Endothelial cell of umbilical vein (primary cell): Measurements from ENCODE around the gene SPINK7.

Source experiments
- EZH2 ChIP-seq: IDR thresholded peaks from 2 replicates; pipeline ENCODE4 v1.6.1; 2012; ENCODE audit warnings: borderline replicate concordance, low read depth, mild to moderate bottlenecking, moderate library complexity, low read length, inconsistent platforms; ENCODE audit not compliant: severe bottlenecking
- FOS ChIP-seq: IDR thresholded peaks from 2 replicates; pipeline ENCODE4 v1.6.1; 2011; ENCODE audit warnings: mild to moderate bottlenecking, low read length, moderate library complexity, borderline replicate concordance; ENCODE audit not compliant: insufficient read depth
- POLR2A ChIP-seq: IDR thresholded peaks from 2 replicates; pipeline ENCODE4 v1.6.1; 2012; ENCODE audit warnings: low read depth, mild to moderate bottlenecking, control low read depth, low read length
- POLR2AphosphoS5 ChIP-seq: IDR thresholded peaks from 2 replicates; pipeline ENCODE4 v1.6.1; 2012; ENCODE audit warnings: low read depth, mild to moderate bottlenecking, control low read depth, low read length, moderate library complexity; ENCODE audit not compliant: insufficient read depth
- TF ChIP-seq, protein P1 (sequence below), 2 donors: IDR thresholded peaks; 1 replicate in 1 of 2; 2 replicates in 1 of 2; pipeline ENCODE4 v1.5.1; 2011; ENCODE audit warnings: low read length in 2 of 2, mild to moderate bottlenecking in 2 of 2, moderate library complexity in 2 of 2, control low read depth in 1 of 2, inconsistent platforms in 1 of 2, low read depth in 1 of 2; ENCODE audit not compliant: insufficient read depth in 1 of 2; ENCODE audit errors: extremely low read depth in 1 of 2
- TF ChIP-seq, protein P2 (sequence below): IDR thresholded peaks from 2 replicates; pipeline ENCODE4 v1.6.1; 2011; ENCODE audit not compliant: insufficient read depth, insufficient read length

DNA sequence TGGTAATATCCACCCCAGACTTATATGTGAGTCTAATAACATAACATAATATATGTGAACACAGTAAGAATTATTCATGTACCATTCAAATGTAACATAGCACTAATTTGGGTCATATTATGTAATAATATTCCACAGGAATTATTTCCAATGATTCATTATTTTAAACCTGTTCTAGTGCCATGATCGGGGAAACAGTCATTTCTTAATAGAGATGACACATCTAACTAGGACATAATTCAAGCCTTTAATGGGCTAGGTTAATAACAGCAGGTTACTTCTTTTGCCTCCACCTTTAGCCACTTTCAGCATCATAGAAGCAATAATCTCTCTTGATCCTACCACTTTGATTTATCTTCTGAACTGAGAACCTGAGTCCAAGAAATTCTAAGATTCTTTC lies 35.5 kb downstream of the SPINK7 start:
- TF ChIP-seq POLR2A (no peak), EZH2 (no peak), POLR2AphosphoS5 (no peak), FOS (no peak)
- TF ChIP-seq, protein P1, sequence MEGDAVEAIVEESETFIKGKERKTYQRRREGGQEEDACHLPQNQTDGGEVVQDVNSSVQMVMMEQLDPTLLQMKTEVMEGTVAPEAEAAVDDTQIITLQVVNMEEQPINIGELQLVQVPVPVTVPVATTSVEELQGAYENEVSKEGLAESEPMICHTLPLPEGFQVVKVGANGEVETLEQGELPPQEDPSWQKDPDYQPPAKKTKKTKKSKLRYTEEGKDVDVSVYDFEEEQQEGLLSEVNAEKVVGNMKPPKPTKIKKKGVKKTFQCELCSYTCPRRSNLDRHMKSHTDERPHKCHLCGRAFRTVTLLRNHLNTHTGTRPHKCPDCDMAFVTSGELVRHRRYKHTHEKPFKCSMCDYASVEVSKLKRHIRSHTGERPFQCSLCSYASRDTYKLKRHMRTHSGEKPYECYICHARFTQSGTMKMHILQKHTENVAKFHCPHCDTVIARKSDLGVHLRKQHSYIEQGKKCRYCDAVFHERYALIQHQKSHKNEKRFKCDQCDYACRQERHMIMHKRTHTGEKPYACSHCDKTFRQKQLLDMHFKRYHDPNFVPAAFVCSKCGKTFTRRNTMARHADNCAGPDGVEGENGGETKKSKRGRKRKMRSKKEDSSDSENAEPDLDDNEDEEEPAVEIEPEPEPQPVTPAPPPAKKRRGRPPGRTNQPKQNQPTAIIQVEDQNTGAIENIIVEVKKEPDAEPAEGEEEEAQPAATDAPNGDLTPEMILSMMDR (IDR thresholded peaks at IDR 0.05; ENCODE audit: extremely low read depth in 1 of 2, insufficient read depth in 1 of 2, low read depth in 1 of 2, low read length in 2 of 2) = no peak
- TF ChIP-seq, protein P2, sequence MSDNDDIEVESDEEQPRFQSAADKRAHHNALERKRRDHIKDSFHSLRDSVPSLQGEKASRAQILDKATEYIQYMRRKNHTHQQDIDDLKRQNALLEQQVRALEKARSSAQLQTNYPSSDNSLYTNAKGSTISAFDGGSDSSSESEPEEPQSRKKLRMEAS = no peak
